Transverse colon (tissue), 4 donors: ENCODE measurements around the gene FHIP2A. TPM values are rescaled to one million over a fixed set of nuclear protein-coding genes. Genes with fewer than 3 reads are reported as not detected.
"Not testable (repeated sequence)": the region's sequence is repeated elsewhere in the genome, so short reads cannot be mapped to it uniquely, and the experiment has no call there.

Experiments
- DNase-seq: peaks from one replicate; pipeline ENCODE4 v3.0.0-alpha.2; 2019
- H3K27ac ChIP-seq, 4 donors: fragments of 200-600 bp; sonication (generic); 2 replicates each; pipeline ENCODE4 v1.5.1; 2016 to 2018; ENCODE audit warnings: inconsistent platforms in 4 of 4
- H3K27me3 ChIP-seq: fragments of 200-600 bp; sonication (generic); 2 replicates; pipeline ENCODE4 v1.5.1; 2017; ENCODE audit warnings: inconsistent platforms
- H3K36me3 ChIP-seq, 4 donors: fragments of 200-600 bp; sonication (generic); 2 replicates each; pipeline ENCODE4 v1.5.1; 2017 to 2019; ENCODE audit warnings: inconsistent platforms in 4 of 4
- H3K4me1 ChIP-seq, 4 donors: fragments of 200-600 bp; sonication (generic); 2 replicates each; pipeline ENCODE4 v1.5.1; 2017 to 2020; ENCODE audit warnings: inconsistent platforms in 4 of 4
- H3K4me3 ChIP-seq, 4 donors: fragments of 200-600 bp; sonication (generic); 1 replicate in 1 of 4; 2 replicates in 3 of 4; pipeline versions ENCODE4 v1.5.1 to v1.6.1; 2017 to 2019; ENCODE audit warnings: inconsistent platforms in 4 of 4
- H3K9me3 ChIP-seq, 2 donors: fragments of 200-600 bp; sonication (generic); 2 replicates each; pipeline ENCODE4 v1.5.1; 2017 to 2019; ENCODE audit warnings: inconsistent platforms in 2 of 2
- CTCF ChIP-seq, 5 experiments: fragments of 200-600 bp in 3 of 5; fragments of 450-650 bp in 2 of 5; sonication (generic) in 3 of 5; IDR thresholded peaks; 1 replicate in 2 of 5; 2 replicates in 3 of 5; pipeline ENCODE4 v1.5.1; 2016 to 2017; ENCODE audit warnings: antibody characterized with exemption in 5 of 5, inconsistent platforms in 3 of 5, mild to moderate bottlenecking in 2 of 5, moderate library complexity in 1 of 5
- EP300 ChIP-seq: sonication (generic); formaldehyde crosslinking; IDR thresholded peaks from one replicate; pipeline ENCODE4 v1.6.1; 2017; ENCODE audit warnings: antibody characterized with exemption, low read depth
- POLR2A ChIP-seq: fragments of 450-650 bp; IDR thresholded peaks from one replicate; pipeline ENCODE4 v1.6.1; 2016; ENCODE audit warnings: antibody characterized with exemption, mild to moderate bottlenecking, moderate library complexity
- POLR2AphosphoS5 ChIP-seq, 3 donors: sonication (generic); formaldehyde crosslinking; IDR thresholded peaks; one replicate each; pipeline ENCODE4 v1.6.1; 2016; ENCODE audit warnings: antibody characterized with exemption in 3 of 3
- WGBS, 2 donors: methylation state at CpG; one replicate each; pipeline ENCODE4 v1.1.5; 2018; ENCODE audit warnings: low coverage in 1 of 2; 5-methylcytosine and 5-hydroxymethylcytosine counted together
- in situ Hi-C, 4 donors: fragments of 200-750 bp; cut with MboI; loops; one replicate each; pipeline versions ENCODE4 v1.15.0 to v1.15.1; 2017; ENCODE audit warnings: low sequenced_read_pairs in 3 of 4, low pct_ligation_motif_present in 1 of 4, low pct_unique_long_range_greater_than_20kb in 1 of 4
- intact Hi-C: fragments of 100-400 bp; cut with DNase I; formaldehyde crosslinking; loops from one replicate; pipeline ENCODE4 v1.15.1; 2023; ENCODE audit warnings: low total_unique reads
- total RNA-seq, 4 donors: library from RNA; depleted of rRNA; stranded (reverse); fragments of >200 nt; gene quantifications; one replicate each; pipeline ENCODE4 v1.1.0, GENCODE V29; 2016

Gene FHIP2A
- total RNA-seq: 100 to 1,000 TPM in 1 of 4 donors, 10 to 100 TPM in 3; 17.2 to 218 (median 25.5) TPM

- in situ Hi-C loops: no loop called here
- no peak for TF ChIP-seq EP300
- TF ChIP-seq POLR2AphosphoS5 (IDR thresholded peaks at IDR 0.05): peak in 2 of 3 donors; percentile 32 to 51
- TF ChIP-seq CTCF (IDR thresholded peaks at IDR 0.05): peak; percentile 13 to 66 (median 44)
- TF ChIP-seq POLR2A: no peak
- Histone ChIP-seq H3K27me3 (no peaks in the 10 kb centered on the region), H3K27ac (peak within 1 kb of the TSS; percentile 96 to 99 (median 97)), H3K4me1 (peaks cover 16 to 40% (median 20%) of the 10 kb centered on the region in 4 donors), H3K36me3 (no peaks in the 10 kb centered on the region), H3K4me3 (peak within 1 kb of the TSS; percentile 79 to 98 (median 93)), H3K9me3 (no peaks in the 10 kb centered on the region)
- DNase-seq: peak; percentile 86
- intact Hi-C loops: no loop called here
- 0 to 2% methylated on average over 7 to 28 of the region's 59 CpGs for WGBS, 2 donors
These were observed at the start of gene FHIP2A for GRCh38 chr10:114821293-114821914. TSS of gene FHIP2A (plus strand) at chr10:114821780. CDS start at chr10:114822079, 299 bp downstream.

GRCh38 chr10:114772496-114773196 is 48.9 kb upstream of the FHIP2A start:
- in situ Hi-C loops (no loop called here), intact Hi-C loops (no loop called here)
- TF ChIP-seq EP300 (no peak), POLR2AphosphoS5 (IDR thresholded peaks at IDR 0.05) (no peak), CTCF (IDR thresholded peaks at IDR 0.05) (no peak), POLR2A (no peak)
- no peak for DNase-seq
- Histone ChIP-seq H3K36me3 (no peaks in the 10 kb centered on the region), H3K4me1 (peaks cover 0 to 8% (median 6%) of the 10 kb centered on the region in 4 donors), H3K27me3 (peaks cover 8% of the 10 kb centered on the region), H3K9me3 (no peaks in the 10 kb centered on the region), H3K27ac (no peak overlapping the region), H3K4me3 (no peak overlapping the region)
- WGBS, 2 donors: 96% methylated on average over 1 of the region's 1 CpG; no CpG with 5 or more reads in 1 of the 2 donors

- TF ChIP-seq CTCF (IDR thresholded peaks at IDR 0.05) (no peak), EP300 (no peak), POLR2AphosphoS5 (IDR thresholded peaks at IDR 0.05) (no peak)
- Histone ChIP-seq H3K27ac (no peak overlapping the region), H3K4me3 (no peak overlapping the region), H3K4me1 (peaks cover 0 to 6% (median 4%) of the 10 kb centered on the region in 4 donors), H3K9me3 (no peaks in the 10 kb centered on the region), H3K27me3 (peaks cover 5% of the 10 kb centered on the region), H3K36me3 (no peaks in the 10 kb centered on the region)
- DNase-seq: no peak
- intact Hi-C loops (no loop called here), in situ Hi-C loops (no loop called here)
- 62% methylated on average over 3 of the region's 3 CpGs; no CpG with 5 or more reads in 1 of the 2 donors for WGBS, 2 donors
These were observed 48.4 kb upstream of the FHIP2A start for GRCh38 chr10:114773197-114773532.

GRCh38 chr10:114775082-114775481 is 46.5 kb upstream of the FHIP2A start:
- in situ Hi-C loops: loop anchor here in 2 of 4 donors (25.0 kb wide), 2 partner anchors 313 to 463 kb away; no protein-coding TSS in a partner anchor

More at GRCh38 chr10:114775082-114775481, 46.5 kb upstream of the FHIP2A start:
- H3K27ac ChIP-seq, H3K4me3 ChIP-seq, H3K9me3 ChIP-seq, H3K27me3 ChIP-seq, DNase-seq, intact Hi-C loops, H3K36me3 ChIP-seq: not testable (repeated sequence)
- peaks cover 1 to 11% (median 6%) of the 10 kb centered on the region in 4 donors for H3K4me1 ChIP-seq
- WGBS, 2 donors: 89 to 90% methylated on average over 3 of the region's 3 CpGs
